ENCODE results near the gene BCOR.

BCOR gene

DNA sequence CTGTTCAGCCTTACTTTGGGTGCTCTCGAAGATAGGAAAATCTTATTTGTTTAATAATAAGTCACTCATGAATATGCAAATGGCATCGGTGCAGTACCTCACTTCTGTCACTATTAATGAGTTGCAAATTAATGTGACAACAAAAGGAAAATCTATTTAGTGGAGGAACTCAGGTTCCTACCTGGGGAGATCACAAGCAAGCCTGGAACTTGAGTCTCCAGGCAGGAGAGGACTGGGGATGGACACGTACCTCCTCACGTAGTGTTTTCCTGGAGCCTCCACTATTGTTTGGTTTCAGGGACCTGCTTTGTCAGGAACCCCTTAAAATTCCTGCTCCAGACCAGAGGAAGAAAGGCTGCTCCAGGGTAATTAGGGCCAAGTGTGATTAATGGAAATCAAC, 82.1 kb downstream of the BCOR start:
- DNase-seq: no peak

DNA sequence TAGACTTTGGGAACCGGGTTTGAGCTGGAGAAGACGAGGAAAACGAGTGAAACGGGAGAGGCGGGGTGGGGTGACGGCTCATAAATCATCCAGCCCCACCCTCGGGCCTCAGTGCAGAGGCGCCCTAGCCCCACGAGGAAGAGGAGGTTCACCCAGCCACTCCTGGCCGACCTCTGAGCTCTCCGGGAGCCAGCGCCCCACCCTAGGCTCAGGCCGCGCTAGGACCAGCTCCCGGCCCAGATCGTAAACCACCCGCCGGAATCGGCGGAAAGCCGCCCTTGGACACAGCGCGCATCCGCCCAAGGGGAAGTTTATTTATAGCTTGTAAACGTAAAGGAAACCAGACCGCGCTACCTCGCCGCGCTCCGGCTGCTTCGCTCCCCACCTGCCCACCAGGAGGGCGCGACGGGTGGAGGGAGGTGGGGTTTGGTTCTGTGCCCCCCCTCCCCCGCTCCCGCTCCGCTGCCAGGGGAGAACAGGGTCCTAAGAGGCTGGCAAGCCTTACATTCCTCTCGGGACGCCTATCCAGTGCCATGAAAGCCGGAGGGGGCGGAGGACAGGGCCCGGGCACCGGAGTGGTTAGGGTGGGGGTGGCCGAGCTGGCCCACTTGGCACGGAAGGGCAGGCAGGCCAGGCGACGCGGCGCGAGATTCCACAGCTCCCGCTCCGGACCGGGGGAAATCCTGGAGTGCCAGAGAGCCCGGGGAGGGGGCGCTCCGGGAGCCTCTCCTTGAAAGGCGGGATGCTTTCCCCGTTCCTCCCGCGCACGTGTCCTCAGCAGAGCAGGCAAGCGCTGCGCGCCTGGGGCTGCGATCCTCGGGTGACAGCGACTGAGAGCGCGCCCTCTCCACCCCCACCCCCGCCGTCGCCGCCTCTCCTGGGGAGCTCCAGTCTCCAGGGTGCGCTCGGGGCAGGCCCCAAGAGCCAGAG, 84.2 kb downstream of the BCOR start:
- no peak for DNase-seq

DNA sequence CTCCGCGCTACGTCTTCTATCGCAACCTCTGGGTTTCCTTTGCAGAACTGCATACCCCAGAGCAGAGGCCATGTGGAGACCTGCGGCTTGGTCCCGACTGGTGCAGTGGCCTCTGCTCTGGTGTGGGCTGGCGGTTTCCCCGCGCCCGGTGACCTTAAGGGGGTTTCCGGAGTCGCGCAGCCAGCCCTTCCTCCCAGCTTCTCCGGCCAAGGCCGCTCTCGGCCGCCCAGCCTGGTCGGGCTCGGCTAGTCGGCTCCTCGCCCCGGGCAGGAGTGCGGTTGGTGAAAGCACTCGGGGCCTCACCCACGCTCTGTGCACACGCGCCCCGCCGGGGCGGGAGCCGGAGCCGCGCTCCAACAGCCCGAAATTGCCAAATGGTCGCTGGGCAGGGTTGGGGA, 84.9 kb downstream of the BCOR start:
- no peak for DNase-seq

DNA sequence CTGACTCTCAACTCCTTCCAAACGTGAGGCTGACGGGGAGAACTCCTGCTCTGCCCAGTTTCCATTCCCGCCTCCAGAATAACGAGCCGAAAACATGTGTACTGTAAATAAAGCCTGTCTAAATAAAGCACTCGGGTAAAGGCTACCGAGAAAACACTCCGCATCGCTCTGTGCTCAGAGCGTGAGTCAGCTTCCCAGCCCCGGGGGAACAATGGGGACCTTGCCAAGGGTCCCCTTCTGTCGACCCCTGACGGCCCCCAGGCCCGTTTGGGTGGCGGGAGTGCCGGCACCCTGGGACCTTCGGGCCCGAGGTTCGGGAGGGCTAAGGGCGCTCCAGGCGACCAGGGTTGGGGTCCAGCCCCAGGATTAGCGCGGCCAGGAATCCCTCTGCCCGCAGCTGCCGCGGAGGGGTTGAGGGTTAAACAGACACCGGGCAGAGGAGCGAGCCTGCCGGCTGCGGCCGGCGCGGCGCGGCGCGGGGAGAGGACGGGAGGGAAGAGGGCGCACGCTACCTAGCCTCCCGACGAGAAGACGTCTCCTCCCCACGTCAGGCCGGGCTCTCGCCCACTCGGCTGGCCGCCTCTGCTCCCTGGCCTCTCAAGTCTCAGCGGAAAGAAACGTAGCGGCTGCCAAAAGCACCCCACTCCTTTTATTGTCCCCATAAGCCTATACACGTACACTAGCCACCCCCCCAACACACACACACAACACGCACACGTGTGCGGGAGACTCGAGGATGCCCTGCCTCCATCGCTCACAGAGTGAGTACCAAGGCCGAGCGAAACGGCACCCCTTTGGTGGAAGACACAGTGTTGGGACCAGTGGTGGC, 85.5 kb downstream of the BCOR start:
- no peak for DNase-seq

DNA sequence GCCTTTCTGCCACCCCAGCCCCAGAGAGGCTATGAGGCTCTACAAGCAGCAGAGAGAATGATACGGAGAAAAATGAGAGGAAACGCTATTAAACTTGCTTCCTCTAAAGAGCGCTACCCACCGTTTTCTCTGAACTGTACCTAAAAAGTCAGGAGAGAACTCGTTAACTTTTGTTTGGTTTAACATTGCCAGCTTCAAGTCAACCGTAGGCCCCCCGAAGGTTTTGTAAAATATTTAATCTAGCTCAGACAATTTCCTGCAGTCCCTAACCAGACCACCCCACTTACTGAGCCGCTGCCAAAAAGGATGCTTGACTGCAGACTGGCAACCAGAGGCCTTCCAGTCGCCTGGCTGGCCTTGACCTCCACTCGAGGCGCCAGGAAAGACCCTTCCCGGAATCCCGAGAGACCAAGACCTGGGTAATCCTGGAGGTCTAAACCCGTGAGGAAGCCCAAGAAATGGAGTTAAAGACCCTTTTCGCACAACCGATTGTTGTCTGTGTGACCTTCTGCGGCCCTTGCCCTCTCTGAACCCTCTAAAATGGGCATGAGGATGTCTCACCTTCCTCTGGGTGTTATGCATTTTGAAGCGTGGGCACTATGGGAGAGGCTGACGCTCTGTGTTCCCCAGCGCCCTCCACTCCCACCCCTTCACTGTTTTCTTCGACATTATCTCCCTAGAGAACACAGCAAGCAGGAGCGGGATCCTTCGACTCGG, 86.3 kb downstream of the BCOR start:
- no peak for DNase-seq

DNA sequence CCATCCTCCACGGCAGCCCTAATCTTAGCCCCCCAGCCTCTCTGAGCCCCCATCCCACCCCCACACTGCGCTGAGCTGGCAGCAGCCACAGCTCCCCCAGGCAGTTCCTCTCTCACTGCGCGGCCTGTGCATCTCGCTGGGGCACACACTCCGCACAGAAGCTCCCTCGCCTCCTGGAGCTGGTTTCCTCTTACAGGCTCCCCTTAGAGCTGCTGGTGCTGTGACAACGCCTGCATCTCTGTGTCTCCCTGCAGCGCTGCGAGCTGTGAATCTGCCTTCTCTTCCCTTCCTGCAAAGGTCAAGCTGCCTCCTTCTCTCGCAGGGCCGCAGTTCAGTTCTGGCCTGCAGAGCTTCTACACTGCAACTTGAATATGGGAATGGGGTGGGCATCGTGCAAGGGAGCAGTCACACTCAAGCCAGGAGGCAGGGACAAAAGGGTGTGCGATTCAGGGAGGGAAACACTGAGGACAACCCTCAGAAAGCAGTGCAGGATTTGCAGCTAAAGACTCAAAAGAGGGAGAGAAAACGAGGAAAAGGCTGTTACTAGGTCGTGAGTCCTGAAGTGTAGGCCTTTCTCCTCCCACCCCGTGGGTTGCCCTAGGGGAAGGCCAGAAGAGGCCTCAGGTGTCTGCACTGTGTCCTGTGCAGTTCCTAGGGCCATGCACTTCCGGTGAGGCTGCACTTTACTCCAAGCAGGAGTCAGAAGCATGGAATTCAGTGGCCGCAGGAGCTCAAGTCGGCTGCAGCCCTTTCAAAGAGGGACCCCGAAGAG, 87.0 kb downstream of the BCOR start:
- DNase-seq: no peak

DNA sequence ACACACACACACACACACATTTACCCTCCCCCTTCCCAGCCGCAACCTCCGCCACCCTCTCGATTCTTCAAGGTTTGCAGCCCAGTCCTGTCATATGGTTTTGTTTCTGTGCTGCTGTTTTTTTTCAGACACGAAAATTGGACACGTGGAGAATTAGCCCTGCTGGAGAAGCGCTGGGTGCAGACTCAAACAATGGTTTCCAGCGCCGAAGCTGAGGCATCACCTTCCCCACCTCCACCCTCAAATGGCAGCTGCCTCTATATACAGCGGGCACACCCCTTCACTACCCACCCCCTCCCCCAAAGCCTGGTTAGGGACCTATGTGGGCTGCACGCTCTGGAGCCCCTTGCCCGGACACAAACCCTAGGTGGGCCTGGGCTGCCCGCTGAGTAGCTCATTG, 87.9 kb downstream of the BCOR start:
- DNase-seq: no peak

DNA sequence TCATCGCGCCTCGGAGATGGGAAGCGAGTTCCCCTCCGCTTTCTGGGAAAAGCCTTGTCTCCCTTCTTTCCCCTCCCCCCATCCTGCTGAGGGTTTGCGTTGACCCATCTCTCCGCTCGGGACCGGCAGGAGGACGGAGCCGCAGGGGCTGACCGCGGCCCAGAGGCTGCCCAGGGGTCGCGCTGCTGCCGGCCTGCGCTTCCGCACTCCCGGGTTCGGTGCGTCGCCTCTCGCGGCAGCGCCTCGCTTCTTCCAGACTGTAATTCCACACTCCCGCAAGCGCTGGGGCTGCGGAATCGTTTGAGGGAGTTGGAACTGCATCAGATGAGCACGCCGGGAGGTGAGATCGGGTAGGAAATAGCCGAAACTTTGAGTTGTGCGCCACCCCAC, 88.3 kb downstream of the BCOR start:
- no peak for DNase-seq

DNA sequence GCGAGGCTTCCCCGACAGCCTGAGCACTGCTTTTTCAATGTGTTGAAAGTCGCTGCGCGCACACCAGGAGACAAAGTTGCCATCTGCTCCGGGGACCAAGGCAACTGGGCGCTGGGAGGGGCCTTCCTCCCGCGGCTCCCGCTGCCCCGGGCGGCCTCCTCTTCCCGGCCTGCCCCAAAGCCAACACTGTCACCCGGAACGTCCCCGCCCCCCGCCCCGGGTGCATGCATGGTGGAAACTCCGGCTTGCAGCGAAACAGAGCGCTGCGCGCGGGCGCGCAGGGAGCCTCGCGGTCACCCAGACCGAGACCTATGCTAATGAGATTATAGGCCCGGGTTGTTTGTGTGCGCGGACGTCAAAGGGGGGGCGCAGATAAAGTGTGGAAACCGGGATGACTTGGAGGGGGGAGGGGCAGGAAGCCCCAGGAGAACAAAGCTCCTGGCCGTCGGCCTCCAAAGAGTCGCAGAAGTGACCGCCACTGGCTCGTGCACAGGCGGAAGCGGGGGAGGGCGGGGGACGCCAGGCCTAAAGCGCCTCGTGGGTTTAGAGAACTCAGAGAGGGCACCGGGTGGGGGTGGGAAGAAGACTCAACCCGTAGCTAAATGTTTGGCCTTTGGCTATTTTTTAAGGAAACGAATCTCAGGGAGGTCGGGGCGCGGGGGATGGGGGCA, 88.8 kb downstream of the BCOR start:
- DNase-seq: no peak

DNA sequence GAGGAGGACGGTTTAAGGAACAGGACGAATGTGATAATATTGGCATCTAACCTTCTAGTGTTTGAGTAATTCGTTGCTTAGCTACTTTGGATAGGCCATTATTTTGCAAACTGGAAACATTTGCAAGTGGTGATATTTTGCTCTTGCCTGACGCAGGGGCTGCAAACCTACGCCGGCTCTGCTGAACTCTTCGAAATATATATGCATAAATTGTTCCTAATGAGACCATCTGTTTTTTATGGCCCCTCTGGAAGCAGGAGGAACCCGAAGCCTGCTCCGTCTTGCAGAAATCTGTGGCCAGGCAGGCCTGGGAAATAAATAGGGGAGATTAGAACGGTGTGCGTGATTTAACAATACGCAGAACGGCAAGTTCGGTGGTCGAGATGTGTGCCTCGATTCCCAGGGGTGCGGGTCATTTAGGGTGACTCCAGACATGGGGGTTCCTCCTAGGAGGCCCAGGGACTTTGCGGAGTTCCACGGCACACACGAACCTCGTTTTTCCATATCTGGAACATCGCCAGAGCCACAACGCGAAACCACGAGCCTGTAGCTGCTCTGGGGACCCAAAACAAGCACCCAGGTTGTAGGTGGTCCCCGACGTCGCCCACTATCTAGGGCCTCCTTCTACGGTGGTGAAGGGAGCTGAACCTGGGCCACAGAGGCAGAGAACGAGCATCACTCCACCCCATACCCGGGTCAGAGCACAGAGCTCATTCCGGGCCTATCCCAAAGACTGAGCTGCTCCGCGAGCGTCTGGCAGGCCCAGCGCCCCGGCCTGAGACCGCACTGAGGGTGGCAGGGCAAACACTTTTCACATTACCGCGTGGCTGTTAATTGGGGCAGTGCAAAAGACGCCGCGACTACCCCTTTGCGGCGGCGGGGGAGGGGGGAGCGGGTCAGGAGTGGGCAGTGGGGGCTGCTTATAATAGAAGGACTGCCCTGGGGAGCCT, 89.7 kb downstream of the BCOR start:
- DNase-seq: no peak

DNA sequence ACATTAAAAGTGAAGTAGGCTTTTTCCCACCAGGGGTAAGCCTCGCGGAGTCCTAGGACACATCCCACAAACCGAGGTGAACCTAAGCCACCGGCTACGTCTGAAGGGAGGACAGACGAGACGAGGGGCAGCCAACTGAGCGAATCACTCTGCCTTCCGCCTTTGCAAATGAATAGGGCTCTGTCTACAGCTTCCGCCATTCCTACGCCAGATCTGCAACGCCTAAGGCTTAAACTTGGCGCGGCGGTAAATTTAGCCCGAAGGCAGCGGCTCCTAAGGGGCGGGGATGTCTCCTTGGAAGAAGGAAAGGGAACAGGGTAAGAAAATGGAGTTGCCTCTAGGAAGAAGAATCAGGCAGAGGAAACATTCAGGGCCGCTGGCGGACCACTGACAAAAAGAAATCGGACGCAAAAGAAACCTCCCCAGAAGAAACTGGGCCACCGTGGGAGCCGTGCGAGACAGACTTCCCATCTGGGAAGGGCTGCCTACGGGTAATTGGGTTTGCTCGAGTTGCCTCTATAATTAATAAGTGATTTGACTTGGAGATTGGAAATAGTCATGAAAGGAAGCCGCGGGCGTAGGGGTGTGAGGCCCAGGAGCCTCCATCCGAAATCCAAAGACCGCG, 90.5 kb downstream of the BCOR start:
- DNase-seq: no peak

DNA sequence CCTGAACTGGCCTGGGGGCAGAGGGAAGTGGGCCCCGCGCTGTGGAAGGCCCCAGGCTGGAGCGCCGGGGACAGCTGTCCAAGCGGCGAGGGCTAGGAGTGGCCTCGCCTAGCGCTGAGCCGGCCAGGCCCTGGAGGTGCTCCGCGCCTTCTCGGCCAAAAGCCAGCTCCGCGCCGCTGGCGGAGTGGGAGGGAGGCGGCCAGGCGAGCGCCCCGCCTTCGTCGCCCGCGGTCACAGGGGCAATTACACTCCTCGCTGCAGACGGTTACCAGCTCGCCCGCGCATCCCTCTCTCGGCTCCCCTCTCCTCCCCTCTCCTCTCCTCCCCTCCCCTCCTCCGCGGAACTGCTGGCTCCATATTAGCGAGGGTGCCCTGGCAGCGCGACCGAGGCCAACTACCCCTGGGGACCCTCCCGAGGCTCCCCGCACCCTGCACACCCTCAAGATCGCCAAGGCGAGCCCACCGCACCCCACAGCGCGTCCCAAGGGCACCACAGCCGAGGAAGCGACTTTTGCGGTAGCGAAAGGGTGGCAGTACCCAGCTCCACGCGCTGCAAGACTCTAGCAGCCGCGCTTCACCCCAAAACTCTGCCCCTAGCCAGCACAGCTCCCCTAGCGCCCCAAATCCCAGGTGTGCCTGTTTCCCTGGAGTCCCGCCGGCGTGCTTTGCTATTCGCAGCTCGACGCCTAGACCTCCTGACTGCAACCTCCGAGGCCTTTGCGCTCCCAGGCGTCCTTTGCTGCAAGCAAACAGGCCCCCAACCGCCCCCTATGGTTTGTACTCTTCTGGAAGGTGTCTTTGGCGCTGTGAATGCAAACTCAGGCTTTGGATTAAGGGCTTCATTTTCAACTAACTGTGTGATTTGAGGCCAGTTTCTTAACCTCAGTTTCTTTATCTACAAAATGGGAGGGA, 91.4 kb downstream of the BCOR start:
- DNase-seq: no peak

DNA sequence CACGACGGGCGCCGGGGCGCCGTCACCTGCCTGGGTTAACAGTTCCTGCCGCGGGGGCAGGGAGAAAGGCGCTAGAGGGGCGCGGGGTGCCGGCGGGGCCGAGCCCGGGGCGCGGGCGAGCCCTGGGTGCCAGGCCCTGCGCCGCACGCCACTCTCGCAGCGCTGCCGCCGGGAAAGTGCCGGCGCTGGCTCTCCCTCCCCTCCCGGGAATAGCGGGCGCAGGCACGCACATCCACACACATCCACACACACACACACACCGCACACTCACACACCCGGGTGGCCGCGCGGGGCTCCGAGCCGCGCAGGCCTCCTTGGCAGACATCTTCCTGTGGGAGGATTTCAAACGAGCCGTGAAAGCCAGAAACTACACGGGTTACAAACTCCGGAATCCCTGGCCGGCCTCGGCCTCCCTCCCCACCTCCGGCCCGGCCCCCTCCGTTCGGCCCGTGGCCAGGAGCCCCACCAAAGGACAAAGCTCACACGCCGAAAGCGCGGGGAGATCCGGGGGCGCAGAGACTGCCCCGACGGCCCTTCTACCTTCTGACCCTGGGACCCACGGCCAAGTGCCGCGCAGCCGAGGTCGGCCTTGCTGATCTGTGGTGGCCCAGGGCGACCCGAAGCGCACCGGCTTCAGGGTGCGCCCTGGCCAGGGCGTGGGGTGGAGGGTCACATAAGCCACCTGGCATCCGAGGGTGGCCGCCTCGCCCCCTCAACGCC, 92.3 kb downstream of the BCOR start:
- no peak for DNase-seq

DNA sequence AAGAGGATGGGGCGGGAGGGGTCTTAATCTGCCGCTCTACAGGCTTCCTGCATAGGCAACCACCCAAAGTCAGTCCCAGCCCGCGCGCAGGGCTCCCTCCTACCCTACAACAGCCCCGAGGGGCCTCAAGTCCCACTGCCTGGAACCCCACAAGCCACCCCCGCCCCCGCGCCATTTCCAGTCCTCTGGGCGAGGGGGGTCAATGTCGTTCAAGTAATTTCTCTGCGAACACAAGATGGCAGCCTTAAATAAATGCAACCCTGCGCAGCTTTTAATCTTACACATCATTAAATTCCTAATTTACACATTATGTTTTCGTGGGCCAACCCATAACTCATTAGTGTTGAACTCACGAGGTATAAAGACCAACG, 92.9 kb downstream of the BCOR start:
- no peak for DNase-seq

DNA sequence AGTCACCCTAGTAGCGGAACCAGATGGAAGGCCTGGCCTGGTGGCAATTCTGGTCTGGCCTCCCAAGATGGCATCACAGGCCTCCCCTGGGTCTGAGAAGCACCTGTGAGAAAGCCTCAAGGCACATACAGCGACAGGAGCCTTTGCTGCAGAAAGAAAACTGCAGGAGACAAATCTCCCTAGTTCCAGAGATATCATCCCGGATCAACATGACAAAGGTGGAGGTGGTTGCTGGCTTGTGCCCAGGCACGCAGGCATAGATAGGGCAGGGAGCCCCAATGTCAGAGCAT, 93.6 kb downstream of the BCOR start:
- no peak for DNase-seq

DNA sequence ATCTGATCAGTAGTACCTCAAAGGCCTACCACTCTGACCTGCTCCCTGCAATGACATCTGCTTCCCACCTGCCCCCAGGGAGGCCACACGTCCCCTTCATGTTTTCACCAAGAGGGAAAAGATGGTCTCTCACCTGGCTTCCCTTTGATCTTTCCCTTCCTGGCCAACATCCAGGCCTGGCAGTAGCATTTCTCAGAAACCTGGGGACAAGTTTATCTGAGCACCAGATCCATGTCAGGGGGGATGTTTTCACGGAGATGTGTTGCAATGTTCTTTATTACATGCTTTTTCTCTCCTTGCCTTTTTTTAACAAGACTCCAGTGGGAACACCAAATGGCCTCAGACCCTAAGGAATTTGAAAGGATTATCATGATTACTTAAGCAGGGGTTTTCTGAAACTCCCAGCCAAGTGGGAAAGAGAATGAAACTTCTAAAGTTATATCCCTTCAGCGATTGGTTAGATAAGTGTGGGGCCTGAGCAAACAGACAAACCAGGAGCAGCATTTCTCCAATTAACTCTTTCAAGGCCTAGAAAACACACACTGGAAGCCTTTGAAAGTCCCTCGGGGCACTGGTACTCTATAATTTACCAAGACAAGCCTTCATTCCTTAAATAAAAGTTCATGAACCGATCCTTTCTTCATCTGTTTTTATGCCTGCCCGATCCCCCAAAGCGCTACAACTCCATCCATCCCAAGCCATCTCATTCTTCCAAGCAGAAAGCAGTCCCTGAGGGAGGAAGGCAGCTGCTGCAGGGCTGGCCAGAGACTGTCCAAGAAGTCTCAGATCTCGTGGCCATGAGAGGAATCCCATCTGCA, 94.1 kb downstream of the BCOR start:
- no peak for DNase-seq

DNA sequence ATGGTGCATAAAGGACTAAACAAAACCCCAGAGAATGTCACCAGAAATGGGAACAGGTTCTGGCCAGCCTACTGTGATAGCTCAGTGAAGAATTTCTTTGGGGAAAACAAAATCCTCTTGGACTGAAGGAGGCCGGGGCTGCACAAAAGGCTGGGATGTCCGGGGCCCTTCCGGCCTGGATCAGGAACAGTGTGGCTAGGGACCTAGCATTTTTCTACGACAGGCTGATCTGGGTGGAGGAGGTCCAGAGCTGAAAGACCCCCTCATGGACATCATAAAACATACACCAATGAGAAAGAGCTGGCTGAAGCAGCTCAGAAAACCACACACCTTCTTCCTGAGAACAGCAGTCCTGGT, 94.7 kb downstream of the BCOR start:
- DNase-seq: no peak

All from activated CD4-positive, CD25-positive, alpha-beta regulatory T cell (primary cell).